Endodermal cell (in vitro differentiated cells): ENCODE results near the gene REPIN1. TPM values are rescaled to one million over a fixed set of nuclear protein-coding genes. Genes with fewer than 3 reads are reported as not detected.

Experiments
- DNase-seq: peaks from one replicate; pipeline ENCODE4 v3.0.0-alpha.2; 2017
- H3K27ac ChIP-seq: 2 replicates; pipeline ENCODE4 v1.5.1; 2013; ENCODE audit warnings: mild to moderate bottlenecking, low read depth, low read length, moderate library complexity
- H3K27me3 ChIP-seq: 2 replicates; pipeline ENCODE4 v1.6.1; 2013; ENCODE audit warnings: mild to moderate bottlenecking, low read length, moderate library complexity; ENCODE audit not compliant: insufficient read depth, control insufficient read depth, poor library complexity, severe bottlenecking
- H3K36me3 ChIP-seq: 2 replicates; pipeline ENCODE4 v1.7.0; 2013; ENCODE audit warnings: mild to moderate bottlenecking, low read length, moderate library complexity; ENCODE audit not compliant: control insufficient read depth, insufficient read depth
- H3K4me1 ChIP-seq: one replicate; pipeline ENCODE4 v1.7.0; 2013; ENCODE audit warnings: low read length; ENCODE audit not compliant: control insufficient read depth, insufficient read depth
- H3K4me3 ChIP-seq: 2 replicates; pipeline ENCODE4 v1.5.1; 2013; ENCODE audit warnings: mild to moderate bottlenecking, low read length, moderate library complexity
- H3K9ac ChIP-seq: 2 replicates; pipeline ENCODE4 v1.6.1; 2013; ENCODE audit warnings: mild to moderate bottlenecking, low read length, moderate library complexity; ENCODE audit not compliant: poor library complexity, severe bottlenecking; ENCODE audit errors: extremely low read depth
- H3K9me3 ChIP-seq: 2 replicates; pipeline ENCODE4 v1.6.1; 2013; ENCODE audit warnings: mild to moderate bottlenecking, low read length, moderate library complexity; ENCODE audit not compliant: control insufficient read depth
- H3K27ac Mint-ChIP-seq: 2 replicates; pipeline ENCODE4 v1.8.0; 2020; ENCODE audit warnings: mixed read lengths
- H3K27me3 Mint-ChIP-seq: 2 replicates; pipeline ENCODE4 v1.8.0; 2021; ENCODE audit warnings: mild to moderate bottlenecking, mixed read lengths; ENCODE audit not compliant: insufficient read depth
- H3K36me3 Mint-ChIP-seq: 2 replicates; pipeline ENCODE4 v1.8.0; 2020; ENCODE audit warnings: low read depth, mixed read lengths
- H3K4me1 Mint-ChIP-seq: 2 replicates; pipeline ENCODE4 v1.8.0; 2020; ENCODE audit warnings: mixed read lengths
- H3K4me3 Mint-ChIP-seq: 2 replicates; pipeline ENCODE4 v1.8.0; 2020; ENCODE audit warnings: mild to moderate bottlenecking, moderate library complexity, mixed read lengths
- H3K9me3 Mint-ChIP-seq: 2 replicates; pipeline ENCODE4 v1.8.0; 2020; ENCODE audit warnings: mild to moderate bottlenecking, mixed read lengths
- CTCF ChIP-seq: fragments of 200-600 bp; sonication (generic); conservative IDR thresholded peaks from 2 replicates; pipeline ENCODE4 v1.5.0; 2021; ENCODE audit warnings: antibody characterized with exemption, mild to moderate bottlenecking
- WGBS, 2 experiments: methylation state at CpG; one replicate each; pipeline versions ENCODE4 v1.1.5 to v1.1.7; 2013; ENCODE audit warnings: missing lambda C conversion rate in 2 of 2, mixed read lengths in 1 of 2; ENCODE audit not compliant: insufficient coverage in 1 of 2, insufficient read length in 1 of 2; 5-methylcytosine and 5-hydroxymethylcytosine counted together
- total RNA-seq, 2 donors: library from RNA; stranded (reverse); fragmentation: NEBNext Ultra II Directional in 1 of 2; extraction: Animal tissue kit (Norgen Biotek cat#: 25700) in 1 of 2; gene quantifications; 2 replicates in 1 of 2; 3 replicates in 1 of 2; pipeline ENCODE4 v1.2.1, GENCODE V29; 2021

REPIN1 gene
- total RNA-seq, 2 donors from 2014 or later: 85.4 to 94.4 TPM

GRCh38 chr7:150390205-150390604 lies 21.6 kb downstream of the REPIN1 start:
- Histone ChIP-seq H3K4me1 (no peaks in the 10 kb centered on the region), H3K9ac (no peak overlapping the region), H3K4me3 (no peak overlapping the region), H3K36me3 (peaks cover 6% of the 10 kb centered on the region), H3K27me3 (no peaks in the 10 kb centered on the region), H3K27ac (no peak overlapping the region), H3K9me3 (no peaks in the 10 kb centered on the region)
- Mint-ChIP-seq H3K9me3 (no peaks in the 10 kb centered on the region), H3K4me3 (no peak overlapping the region), H3K36me3 (peaks cover 33% of the 10 kb centered on the region), H3K4me1 (peaks cover 7% of the 10 kb centered on the region), H3K27ac (no peak overlapping the region), H3K27me3 (no peaks in the 10 kb centered on the region)
- 94 to 96% methylated on average over 5 to 7 of the region's 7 CpGs for WGBS, 2 experiments
- no peak for TF ChIP-seq CTCF
- no peak for DNase-seq

- DNase-seq: no peak
- 86 to 96% methylated on average over 2 to 3 of the region's 3 CpGs for WGBS, 2 experiments
- H3K9ac ChIP-seq: no peak overlapping the region
- H3K4me1 Mint-ChIP-seq: peaks cover 3% of the 10 kb centered on the region
- H3K27me3 ChIP-seq: no peaks in the 10 kb centered on the region
- H3K27ac Mint-ChIP-seq: no peak overlapping the region
- H3K27ac ChIP-seq: no peak overlapping the region
- peaks cover 10% of the 10 kb centered on the region for H3K36me3 ChIP-seq
- H3K27me3 Mint-ChIP-seq: no peaks in the 10 kb centered on the region
- H3K4me3 ChIP-seq: no peak overlapping the region
- no peak for TF ChIP-seq CTCF
- H3K4me1 ChIP-seq: no peaks in the 10 kb centered on the region
- no peaks in the 10 kb centered on the region for H3K9me3 Mint-ChIP-seq
- H3K9me3 ChIP-seq: no peaks in the 10 kb centered on the region
- H3K36me3 Mint-ChIP-seq: peaks cover 26% of the 10 kb centered on the region
- H3K4me3 Mint-ChIP-seq: no peak overlapping the region
Observed at GRCh38 chr7:150393325-150393724, 24.7 kb downstream of the REPIN1 start.

- Mint-ChIP-seq H3K27me3 (no peaks in the 10 kb centered on the region), H3K27ac (no peak overlapping the region), H3K4me3 (no peak overlapping the region), H3K9me3 (no peaks in the 10 kb centered on the region), H3K4me1 (peaks cover 25% of the 10 kb centered on the region), H3K36me3 (peaks cover 16% of the 10 kb centered on the region)
- Histone ChIP-seq H3K27me3 (no peaks in the 10 kb centered on the region), H3K27ac (no peak overlapping the region), H3K9ac (no peak overlapping the region), H3K4me3 (no peak overlapping the region), H3K4me1 (peaks cover 20% of the 10 kb centered on the region), H3K36me3 (peaks cover 4% of the 10 kb centered on the region), H3K9me3 (no peaks in the 10 kb centered on the region)
- no peak for TF ChIP-seq CTCF
- 95% methylated on average over 14 to 20 of the region's 20 CpGs for WGBS, 2 experiments
- DNase-seq: no peak
Observed at GRCh38 chr7:150396426-150396825, 27.8 kb downstream of the REPIN1 start.
